GM18517 (cell line): ENCODE measurements around the gene TLR7.
A peak's percentile ranks its signal among the peaks of the same experiment; 100 is the strongest.

ENCODE experiments used
- ATAC-seq: cut with Tn5 transposase; IDR thresholded peaks from one replicate; pipeline ENCODE4 v1.9.1; 2021; ENCODE audit warnings: mild to moderate bottlenecking, moderate library complexity; ENCODE audit not compliant: unreplicated experiment

The TLR7 gene

GRCh38 chrX:12890467-12890866 is 23.6 kb downstream of the TLR7 start:
- ATAC-seq = peak; percentile 61

DNA sequence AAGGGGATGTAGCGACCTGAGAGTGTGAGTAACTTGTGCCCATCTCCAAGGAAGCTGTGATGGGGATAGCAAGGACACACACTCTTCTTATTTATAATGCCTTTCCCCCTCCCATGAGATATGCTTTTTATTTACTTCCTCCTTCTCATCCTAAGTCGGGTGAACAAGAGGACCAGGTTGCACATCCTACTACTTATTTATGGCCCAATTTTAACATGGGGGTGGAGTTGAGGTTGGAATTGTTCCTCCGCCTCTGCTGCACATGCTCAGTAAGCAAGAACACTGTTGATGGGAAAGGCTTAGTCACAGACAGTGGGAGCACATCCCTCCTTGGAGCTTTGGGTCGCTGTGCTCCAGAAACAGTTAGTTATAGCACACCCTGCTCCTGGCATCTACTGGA is 24.3 kb downstream of the TLR7 start:
- no peak for ATAC-seq

- peak; percentile 69 for ATAC-seq
These were observed 25.1 kb downstream of the TLR7 start for GRCh38 chrX:12891915-12892506.

DNA sequence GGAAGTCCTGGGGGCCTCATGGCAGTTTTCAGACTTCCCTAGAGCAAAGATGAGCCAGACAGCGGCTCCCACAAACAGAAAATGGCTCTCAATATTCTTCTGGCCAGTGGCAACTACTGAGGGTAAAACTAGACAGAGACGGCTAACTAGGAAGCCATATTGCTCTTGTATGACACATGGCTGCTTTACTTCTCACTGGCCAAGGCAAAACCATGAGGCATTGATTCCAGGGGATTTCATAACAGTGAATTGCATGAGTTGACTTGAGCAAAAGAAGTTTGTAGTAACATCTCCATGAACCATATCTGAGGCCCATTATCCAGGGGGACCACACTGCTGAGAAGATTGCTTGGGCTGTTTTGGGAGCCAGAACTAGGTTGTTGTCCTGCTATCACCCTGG is 25.8 kb downstream of the TLR7 start:
- no peak for ATAC-seq

DNA sequence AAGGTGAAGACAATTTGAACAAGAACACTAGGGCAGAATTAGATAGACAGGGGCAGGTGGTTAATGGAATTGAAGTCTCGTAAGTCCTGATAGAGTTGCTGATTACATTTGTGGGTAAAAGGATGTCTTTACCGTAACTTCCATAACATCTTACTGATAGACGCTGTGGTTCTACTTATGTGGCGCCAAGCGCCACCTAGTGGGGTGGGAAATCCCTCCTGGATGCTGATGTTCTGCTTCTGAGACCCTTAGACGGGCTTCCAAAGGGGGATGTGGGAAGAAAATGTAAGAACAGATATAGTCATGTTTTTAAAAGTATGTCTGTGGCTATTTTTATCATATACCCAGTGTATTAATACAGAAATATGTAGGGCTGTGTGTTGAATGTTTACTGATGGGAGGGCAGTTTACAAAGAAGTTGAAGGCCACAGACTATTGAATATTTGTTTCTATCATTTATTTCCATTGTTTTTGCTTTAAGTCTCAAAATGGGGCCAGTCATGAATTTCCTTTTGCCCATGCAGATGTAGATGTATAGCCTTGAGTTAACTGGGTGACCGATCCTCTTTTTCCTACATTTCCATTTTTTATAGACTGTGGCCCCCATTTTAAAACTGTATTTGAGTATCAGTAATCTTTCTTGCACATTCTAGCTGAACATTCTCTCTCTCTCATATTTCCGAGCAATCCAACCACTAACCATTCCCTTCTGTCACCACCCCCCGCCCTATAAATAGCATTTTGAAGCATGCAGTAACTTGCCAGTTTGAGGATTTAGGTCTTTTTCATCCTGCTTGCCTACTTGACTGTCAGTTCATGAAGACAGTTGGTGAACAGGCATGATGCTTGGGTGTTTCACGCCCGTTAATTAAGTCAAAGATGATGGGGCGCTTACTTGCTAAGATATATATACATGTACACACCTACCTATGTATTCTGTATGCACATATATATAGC is 27.5 kb downstream of the TLR7 start:
- ATAC-seq = no peak

GRCh38 chrX:12895866-12896265 is 29.0 kb downstream of the TLR7 start:
- ATAC-seq = no peak

DNA sequence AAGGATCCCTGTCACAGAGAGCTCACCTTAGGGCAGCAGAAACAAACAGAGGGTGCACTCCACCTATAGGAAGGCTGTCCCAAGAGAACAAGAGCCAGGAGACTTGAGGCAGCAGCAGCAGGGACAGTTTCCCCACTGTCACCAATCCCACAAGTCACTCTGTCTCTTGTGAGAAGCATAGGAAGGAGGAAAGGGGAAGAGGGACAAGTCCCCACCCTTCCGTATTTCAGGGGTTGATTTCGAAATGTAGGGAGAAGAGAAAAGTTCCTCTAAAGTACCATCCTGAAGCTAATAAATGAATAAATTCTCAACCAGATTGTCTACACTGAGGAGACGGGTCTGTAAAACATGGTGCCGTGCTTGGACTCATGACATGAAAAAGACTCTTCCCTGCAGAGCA is 30.1 kb downstream of the TLR7 start:
- no peak for ATAC-seq

DNA sequence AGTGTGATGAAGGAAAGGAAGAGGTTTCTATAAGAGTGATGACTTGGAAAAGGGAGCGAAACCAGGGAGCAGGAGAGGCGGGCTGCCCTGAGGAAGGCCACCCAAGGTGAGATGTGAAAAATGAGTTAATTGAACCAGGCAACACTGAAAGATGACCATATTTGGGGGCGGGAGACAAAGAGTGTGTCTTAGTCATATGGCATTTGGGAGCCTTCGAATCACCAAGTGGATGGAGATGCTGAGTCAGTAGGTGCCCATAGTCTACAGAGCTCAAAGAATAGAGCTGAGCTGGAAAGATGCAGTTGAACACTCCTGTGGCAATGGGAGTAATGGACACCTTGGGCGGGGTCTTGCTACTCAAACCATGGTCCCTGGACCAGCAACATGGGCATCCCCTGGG is 31.2 kb downstream of the TLR7 start:
- ATAC-seq = no peak

DNA sequence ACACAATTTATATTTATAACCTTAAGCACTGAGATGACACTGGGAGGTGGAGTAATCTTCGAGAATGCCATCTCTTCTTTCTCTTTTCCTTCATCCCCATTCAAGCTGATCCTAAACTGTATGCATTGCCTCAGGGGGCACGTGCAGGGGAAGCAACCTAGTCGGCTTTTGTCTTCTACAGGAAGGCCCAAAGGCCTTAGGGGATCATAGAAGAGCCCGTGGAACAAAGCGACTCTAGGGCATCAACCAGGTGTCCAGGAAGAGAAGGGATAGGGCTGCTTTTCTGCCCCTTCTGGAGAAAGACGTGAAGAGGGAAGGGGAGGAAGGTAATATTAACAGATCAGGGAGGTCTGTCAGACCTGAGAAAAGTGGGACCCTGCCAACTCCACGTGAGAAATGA is 32.6 kb downstream of the TLR7 start:
- ATAC-seq = no peak

DNA sequence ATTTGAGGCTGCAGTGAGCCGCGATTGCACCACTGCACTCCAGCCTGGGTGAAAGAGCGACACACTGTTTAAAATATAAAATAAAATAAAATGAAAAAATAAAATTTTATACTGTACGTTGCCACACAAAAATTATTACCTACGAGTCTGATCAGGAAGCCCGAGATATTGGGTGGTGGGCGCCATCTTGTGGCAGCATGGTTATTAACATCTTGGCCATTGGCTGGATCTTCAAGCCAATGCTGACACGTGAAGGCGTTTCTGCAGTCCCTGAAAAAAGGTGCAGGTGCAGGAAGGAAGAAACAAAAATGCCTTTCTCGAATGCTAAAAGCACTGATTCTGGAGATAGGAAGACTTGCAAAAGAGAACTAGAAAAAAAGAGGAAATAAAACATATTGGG is 34.6 kb downstream of the TLR7 start:
- ATAC-seq = no peak

DNA sequence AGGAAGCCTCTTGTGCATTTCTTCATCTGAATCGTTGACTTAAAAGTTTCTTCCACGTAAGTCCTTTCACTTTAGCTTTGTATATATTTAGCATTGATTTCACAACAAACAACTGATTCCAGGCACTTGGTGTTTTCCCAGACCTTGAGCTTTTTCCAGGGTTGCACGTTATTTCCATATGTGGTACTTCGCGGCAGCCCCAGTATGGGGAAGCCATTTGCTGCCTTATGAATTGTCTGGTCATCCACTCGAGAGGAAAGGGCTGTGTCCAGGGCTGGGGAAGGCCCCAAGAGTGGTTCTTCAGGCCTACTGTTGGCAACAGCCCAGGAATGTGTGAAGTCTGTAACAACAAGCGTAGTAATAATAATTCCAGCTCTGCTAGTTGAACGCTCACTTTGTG is 36.8 kb downstream of the TLR7 start:
- ATAC-seq = no peak

- ATAC-seq = no peak
These were observed 39.3 kb downstream of the TLR7 start, which contains the start of gene TLR8 for GRCh38 chrX:12906046-12906761. Gene TLR8, plus strand, starts transcription at chrX:12906620. Its CDS starts 87 bp downstream, at chrX:12906707.

GRCh38 chrX:12910423-12911121 is 43.7 kb downstream of the TLR7 start:
- ATAC-seq = no peak

DNA sequence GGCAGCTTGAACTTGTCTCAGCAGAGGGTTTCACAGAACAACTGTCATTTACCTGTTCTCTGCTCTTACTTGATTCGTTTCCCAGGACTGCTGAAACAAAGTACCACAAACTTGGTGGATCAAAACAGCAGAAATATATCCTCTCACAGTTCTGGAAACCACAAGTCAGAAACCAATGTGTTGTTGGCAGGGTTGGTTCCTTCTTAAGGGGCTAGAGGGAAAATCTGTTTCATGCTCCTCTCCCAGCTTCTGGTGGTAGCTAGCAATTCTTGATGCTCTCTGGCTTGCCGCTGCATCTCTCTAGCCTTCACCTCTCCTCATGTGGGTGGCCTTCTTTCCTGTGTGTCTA is 44.2 kb downstream of the TLR7 start:
- ATAC-seq = no peak

DNA sequence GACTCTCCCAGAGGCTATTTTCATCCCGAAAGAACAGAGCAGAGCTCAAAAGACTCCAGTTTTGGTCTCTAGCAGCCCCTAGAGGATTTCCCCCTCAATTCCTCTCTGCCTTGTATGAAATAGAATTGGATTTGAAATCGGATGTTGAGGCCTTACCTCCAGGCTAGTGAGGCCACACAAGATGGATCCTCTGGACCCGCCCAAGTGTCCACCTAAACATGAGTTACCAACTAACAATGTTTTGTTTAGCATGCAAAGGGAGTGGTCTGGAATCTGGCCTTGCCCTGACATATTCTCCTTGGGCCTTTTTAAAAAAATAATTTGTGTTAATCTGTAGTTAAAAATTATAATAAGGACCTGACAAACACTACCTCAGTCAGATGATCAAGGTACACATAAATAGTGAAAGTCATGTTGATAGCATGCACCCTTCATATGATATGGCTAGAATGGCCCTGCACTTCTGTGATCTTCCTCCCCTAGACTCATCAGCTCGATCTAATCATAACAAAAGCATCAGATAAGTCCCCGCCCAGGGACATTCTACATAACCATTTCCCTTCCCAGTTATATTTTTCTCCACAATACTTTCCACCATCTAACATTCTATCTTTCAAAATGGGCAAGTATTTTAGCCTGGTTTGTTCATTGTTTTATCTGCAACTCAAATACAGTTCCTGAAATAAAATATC is 46.1 kb downstream of the TLR7 start:
- ATAC-seq = no peak

GRCh38 chrX:12917753-12918152 is 50.9 kb downstream of the TLR7 start:
- ATAC-seq = no peak

DNA sequence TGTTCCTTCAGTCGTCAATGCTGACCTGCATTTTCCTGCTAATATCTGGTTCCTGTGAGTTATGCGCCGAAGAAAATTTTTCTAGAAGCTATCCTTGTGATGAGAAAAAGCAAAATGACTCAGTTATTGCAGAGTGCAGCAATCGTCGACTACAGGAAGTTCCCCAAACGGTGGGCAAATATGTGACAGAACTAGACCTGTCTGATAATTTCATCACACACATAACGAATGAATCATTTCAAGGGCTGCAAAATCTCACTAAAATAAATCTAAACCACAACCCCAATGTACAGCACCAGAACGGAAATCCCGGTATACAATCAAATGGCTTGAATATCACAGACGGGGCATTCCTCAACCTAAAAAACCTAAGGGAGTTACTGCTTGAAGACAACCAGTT is 52.2 kb downstream of the TLR7 start:
- no peak for ATAC-seq

- no peak for ATAC-seq
These were observed 52.7 kb downstream of the TLR7 start for GRCh38 chrX:12919620-12920019.

DNA sequence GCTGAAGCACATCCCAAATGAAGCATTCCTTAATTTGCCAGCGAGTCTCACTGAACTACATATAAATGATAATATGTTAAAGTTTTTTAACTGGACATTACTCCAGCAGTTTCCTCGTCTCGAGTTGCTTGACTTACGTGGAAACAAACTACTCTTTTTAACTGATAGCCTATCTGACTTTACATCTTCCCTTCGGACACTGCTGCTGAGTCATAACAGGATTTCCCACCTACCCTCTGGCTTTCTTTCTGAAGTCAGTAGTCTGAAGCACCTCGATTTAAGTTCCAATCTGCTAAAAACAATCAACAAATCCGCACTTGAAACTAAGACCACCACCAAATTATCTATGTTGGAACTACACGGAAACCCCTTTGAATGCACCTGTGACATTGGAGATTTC is 54.1 kb downstream of the TLR7 start:
- ATAC-seq = no peak

- no peak for ATAC-seq
These were observed 55.2 kb downstream of the TLR7 start for GRCh38 chrX:12921886-12922598.
